Measurements from ENCODE around the gene CUL7. TPM values are rescaled to one million over a fixed set of nuclear protein-coding genes. Genes with fewer than 3 reads are reported as not detected.
A peak's percentile ranks its signal among the peaks of the same experiment; 100 is the strongest.

CUL7 gene
- total and polyA plus RNA-seq, 9 of the 15 experiments (the other 6 are each of a cell fraction or from before 2014, with no cell fraction given) = 0.44 to 20.1 (median 8.6) TPM

- no peaks in the 10 kb centered on the region for H3K36me3 ChIP-seq (ENCODE audit: control insufficient read depth, insufficient read depth, low read length)
- intact Hi-C loops (cut with micrococcal nuclease) = no loop called here
- H2AFZ ChIP-seq (ENCODE audit: low read depth, low read length) = no peak overlapping the region
- ATAC-seq = no peak
- H3K4me2 ChIP-seq (ENCODE audit: insufficient read depth, low read length) = no peak overlapping the region
- POLR2A ChIA-PET = interaction anchor here (1.0 to 1.7 kb wide), 3 partner anchors 11 to 96 kb away, joined by 3 to 4 read pairs (median 3); partner anchors contain the start of genes KLC4 and MRPL2
- in situ Hi-C loops (cut with MboI) = no loop called here
- 0 out of 2 replicates have a peak, but pooled peaks cover 2% of the 10 kb centered on the region for H4K20me1 ChIP-seq (replicated peaks; ENCODE audit: control insufficient read depth, insufficient read depth, low read length)
- no peak overlapping the region for H3K4me3 ChIP-seq
- CTCF ChIA-PET (ENCODE audit: low intra/inter-chr PET ratio) = no interaction called here
- peaks cover 2 to 8% of the 10 kb centered on the region in 2 experiments; a peak in 2 of 5 replicates for H3K27me3 ChIP-seq (ENCODE audit: control insufficient read depth in 2 of 2, insufficient read depth in 2 of 2, low read length in 2 of 2)
- 51% methylated on average over 8 of the region's 8 CpGs for WGBS (ENCODE audit: insufficient coverage, low coverage, missing lambda C conversion rate)
- no peaks in the 10 kb centered on the region for H3K9me3 ChIP-seq (replicated peaks; ENCODE audit: control insufficient read depth, insufficient read depth, low read depth, low read length)
- no peaks in the 10 kb centered on the region for H3K79me2 ChIP-seq (ENCODE audit: control insufficient read depth, insufficient read depth, low read length)
- DNase-seq (ENCODE audit: extremely low read depth in 1 of 4, low spot score in 3 of 4) = no peak
- H3K9ac ChIP-seq (ENCODE audit: insufficient read depth in 1 of 2, low read depth in 2 of 2, low read length in 2 of 2) = peak overlapping the region in 1 of 2 experiments; percentile 39; a peak in 1 of 4 replicates
- H3K27ac ChIP-seq (ENCODE audit: extremely low read depth, low read depth, low read length) = no peak overlapping the region
- no peaks in the 10 kb centered on the region for H3K9me1 ChIP-seq (ENCODE audit: control insufficient read depth, insufficient read depth, low read length)
- H3K4me1 ChIP-seq (replicated peaks in 1 of 2; ENCODE audit: control insufficient read depth in 2 of 2, insufficient read depth in 2 of 2, low read length in 2 of 2) = peaks cover 2 to 19% of the 10 kb centered on the region in 2 experiments; a peak in 4 of 5 replicates
- no peak for TF ChIP-seq ZNF764 (CRISPR knock-in tag; IDR thresholded peaks at IDR 0.05; ENCODE audit: low read depth)
- TF ChIP-seq, protein P1, sequence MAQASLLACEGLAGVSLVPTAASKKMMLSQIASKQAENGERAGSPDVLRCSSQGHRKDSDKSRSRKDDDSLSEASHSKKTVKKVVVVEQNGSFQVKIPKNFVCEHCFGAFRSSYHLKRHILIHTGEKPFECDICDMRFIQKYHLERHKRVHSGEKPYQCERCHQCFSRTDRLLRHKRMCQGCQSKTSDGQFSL (CRISPR knock-in tag; IDR thresholded peaks at IDR 0.05) = peak; percentile 17; the same call in 1 of the 2 replicates
- TF ChIP-seq, protein P1 (tag; IDR thresholded peaks at IDR 0.05) = peak in 1 of 2 experiments; percentile 70; a peak in 1 of 4 replicates
- no peak for FAIRE-seq
- no TSS peak for BruUV-seq (replicated peaks)
Measured at GRCh38 chr6:43077333-43077809, 23.7 kb upstream of the CUL7 start.
